Measurements from ENCODE around the gene SLC30A2. TPM values are rescaled to one million over a fixed set of nuclear protein-coding genes. Genes with fewer than 3 reads are reported as not detected.

Gene SLC30A2
- total and polyA plus RNA-seq, 9 of the 15 experiments (the other 6 are each of a cell fraction or from before 2014, with no cell fraction given): 0.01 to 0.18 (median 0.06) TPM; not detected in 3

DNA sequence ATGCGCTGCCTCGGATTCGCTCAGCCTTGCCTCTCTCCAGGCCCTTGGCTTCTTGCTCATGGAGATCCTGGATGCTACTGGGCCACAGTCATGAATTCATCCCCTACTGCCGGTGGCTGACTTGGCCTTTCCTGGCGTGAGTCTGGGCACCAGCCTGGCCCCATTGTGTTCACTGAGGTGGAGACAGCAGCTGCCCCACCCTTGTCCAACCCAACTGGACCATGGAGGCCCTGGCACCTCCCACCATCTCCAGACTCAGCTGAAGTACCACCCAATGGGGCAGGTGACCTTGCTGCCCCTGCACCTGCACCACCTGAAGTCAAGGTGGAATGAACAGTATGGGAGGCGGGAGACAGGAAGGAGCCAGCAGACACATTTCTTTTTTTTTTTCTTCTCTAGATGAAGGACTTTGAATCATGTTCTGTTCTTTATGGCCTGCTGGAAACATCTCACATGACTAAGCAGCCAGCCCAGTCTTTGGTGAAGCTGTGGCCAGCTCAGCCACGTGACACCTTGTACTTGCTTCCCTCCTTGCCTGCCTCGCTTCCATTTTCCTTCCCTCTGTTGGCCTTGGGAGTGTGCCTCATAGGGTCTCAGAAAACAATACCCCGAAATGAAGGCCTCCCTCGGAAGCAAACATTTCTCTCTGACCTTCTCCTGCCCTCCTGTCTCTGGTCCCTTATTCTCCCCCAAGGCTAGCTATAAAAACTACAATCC is 3.8 kb upstream of the SLC30A2 start (continued):
- TF ChIP-seq, protein P1, sequence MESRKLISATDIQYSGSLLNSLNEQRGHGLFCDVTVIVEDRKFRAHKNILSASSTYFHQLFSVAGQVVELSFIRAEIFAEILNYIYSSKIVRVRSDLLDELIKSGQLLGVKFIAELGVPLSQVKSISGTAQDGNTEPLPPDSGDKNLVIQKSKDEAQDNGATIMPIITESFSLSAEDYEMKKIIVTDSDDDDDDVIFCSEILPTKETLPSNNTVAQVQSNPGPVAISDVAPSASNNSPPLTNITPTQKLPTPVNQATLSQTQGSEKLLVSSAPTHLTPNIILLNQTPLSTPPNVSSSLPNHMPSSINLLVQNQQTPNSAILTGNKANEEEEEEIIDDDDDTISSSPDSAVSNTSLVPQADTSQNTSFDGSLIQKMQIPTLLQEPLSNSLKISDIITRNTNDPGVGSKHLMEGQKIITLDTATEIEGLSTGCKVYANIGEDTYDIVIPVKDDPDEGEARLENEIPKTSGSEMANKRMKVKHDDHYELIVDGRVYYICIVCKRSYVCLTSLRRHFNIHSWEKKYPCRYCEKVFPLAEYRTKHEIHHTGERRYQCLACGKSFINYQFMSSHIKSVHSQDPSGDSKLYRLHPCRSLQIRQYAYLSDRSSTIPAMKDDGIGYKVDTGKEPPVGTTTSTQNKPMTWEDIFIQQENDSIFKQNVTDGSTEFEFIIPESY (CRISPR knock-in tag; IDR thresholded peaks at IDR 0.05): no peak
- TF ChIP-seq ZNF354B (CRISPR knock-in tag; IDR thresholded peaks at IDR 0.05) (peak; percentile 53; the same call in 1 of the 2 replicates), ETV5 (CRISPR knock-in tag; IDR thresholded peaks at IDR 0.05; ENCODE audit: low read depth) (no peak), NRF1 (conservative IDR thresholded peaks at IDR 0.05 in 1 of 2, IDR thresholded peaks at IDR 0.05 in 1 of 2) (no peak), GABPB2 (CRISPR knock-in tag; conservative IDR thresholded peaks at IDR 0.05) (no peak), RFX7 (CRISPR knock-in tag; IDR thresholded peaks at IDR 0.05) (no peak), ZNF76 (CRISPR knock-in tag; IDR thresholded peaks at IDR 0.05; ENCODE audit: borderline replicate concordance) (peak; percentile 84), KLF13 (tag; IDR thresholded peaks at IDR 0.05; ENCODE audit: borderline replicate concordance, low read depth) (peak; percentile 66; the same call in 1 of the 2 replicates), SRSF1 (IDR thresholded peaks at IDR 0.05; ENCODE audit: low read depth, low read length) (no peak), RB1 (IDR thresholded peaks at IDR 0.05; ENCODE audit: low read depth) (no peak), CHD4 (IDR thresholded peaks at IDR 0.05; ENCODE audit: insufficient read depth, insufficient replicate concordance, low read depth, low read length, poor library complexity, severe bottlenecking) (no peak), YBX1 (IDR thresholded peaks at IDR 0.05) (no peak), NBN (IDR thresholded peaks at IDR 0.05; ENCODE audit: low read depth) (no peak)
- TF ChIP-seq, protein P2, sequence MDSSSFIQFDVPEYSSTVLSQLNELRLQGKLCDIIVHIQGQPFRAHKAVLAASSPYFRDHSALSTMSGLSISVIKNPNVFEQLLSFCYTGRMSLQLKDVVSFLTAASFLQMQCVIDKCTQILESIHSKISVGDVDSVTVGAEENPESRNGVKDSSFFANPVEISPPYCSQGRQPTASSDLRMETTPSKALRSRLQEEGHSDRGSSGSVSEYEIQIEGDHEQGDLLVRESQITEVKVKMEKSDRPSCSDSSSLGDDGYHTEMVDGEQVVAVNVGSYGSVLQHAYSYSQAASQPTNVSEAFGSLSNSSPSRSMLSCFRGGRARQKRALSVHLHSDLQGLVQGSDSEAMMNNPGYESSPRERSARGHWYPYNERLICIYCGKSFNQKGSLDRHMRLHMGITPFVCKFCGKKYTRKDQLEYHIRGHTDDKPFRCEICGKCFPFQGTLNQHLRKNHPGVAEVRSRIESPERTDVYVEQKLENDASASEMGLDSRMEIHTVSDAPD (CRISPR knock-in tag; IDR thresholded peaks at IDR 0.05): no peak
- TF ChIP-seq, protein P3, sequence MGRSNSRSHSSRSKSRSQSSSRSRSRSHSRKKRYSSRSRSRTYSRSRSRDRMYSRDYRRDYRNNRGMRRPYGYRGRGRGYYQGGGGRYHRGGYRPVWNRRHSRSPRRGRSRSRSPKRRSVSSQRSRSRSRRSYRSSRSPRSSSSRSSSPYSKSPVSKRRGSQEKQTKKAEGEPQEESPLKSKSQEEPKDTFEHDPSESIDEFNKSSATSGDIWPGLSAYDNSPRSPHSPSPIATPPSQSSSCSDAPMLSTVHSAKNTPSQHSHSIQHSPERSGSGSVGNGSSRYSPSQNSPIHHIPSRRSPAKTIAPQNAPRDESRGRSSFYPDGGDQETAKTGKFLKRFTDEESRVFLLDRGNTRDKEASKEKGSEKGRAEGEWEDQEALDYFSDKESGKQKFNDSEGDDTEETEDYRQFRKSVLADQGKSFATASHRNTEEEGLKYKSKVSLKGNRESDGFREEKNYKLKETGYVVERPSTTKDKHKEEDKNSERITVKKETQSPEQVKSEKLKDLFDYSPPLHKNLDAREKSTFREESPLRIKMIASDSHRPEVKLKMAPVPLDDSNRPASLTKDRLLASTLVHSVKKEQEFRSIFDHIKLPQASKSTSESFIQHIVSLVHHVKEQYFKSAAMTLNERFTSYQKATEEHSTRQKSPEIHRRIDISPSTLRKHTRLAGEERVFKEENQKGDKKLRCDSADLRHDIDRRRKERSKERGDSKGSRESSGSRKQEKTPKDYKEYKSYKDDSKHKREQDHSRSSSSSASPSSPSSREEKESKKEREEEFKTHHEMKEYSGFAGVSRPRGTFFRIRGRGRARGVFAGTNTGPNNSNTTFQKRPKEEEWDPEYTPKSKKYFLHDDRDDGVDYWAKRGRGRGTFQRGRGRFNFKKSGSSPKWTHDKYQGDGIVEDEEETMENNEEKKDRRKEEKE (IDR thresholded peaks at IDR 0.05; ENCODE audit: borderline replicate concordance in 1 of 2, control insufficient read depth in 1 of 2, low read depth in 2 of 2, low read length in 1 of 2): no peak
- TF ChIP-seq, protein P4, sequence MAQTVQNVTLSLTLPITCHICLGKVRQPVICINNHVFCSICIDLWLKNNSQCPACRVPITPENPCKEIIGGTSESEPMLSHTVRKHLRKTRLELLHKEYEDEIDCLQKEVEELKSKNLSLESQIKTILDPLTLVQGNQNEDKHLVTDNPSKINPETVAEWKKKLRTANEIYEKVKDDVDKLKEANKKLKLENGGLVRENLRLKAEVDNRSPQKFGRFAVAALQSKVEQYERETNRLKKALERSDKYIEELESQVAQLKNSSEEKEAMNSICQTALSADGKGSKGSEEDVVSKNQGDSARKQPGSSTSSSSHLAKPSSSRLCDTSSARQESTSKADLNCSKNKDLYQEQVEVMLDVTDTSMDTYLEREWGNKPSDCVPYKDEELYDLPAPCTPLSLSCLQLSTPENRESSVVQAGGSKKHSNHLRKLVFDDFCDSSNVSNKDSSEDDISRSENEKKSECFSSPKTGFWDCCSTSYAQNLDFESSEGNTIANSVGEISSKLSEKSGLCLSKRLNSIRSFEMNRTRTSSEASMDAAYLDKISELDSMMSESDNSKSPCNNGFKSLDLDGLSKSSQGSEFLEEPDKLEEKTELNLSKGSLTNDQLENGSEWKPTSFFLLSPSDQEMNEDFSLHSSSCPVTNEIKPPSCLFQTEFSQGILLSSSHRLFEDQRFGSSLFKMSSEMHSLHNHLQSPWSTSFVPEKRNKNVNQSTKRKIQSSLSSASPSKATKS (CRISPR knock-in tag; IDR thresholded peaks at IDR 0.05): 0 out of 2 replicates have a peak, but pooled peaks have one; percentile 10
